ENCODE measurements around the gene P2RY12. TPM values are rescaled to one million over a fixed set of nuclear protein-coding genes. Genes with fewer than 3 reads are reported as not detected.

P2RY12 gene
- 0.94 TPM for total RNA-seq

DNA sequence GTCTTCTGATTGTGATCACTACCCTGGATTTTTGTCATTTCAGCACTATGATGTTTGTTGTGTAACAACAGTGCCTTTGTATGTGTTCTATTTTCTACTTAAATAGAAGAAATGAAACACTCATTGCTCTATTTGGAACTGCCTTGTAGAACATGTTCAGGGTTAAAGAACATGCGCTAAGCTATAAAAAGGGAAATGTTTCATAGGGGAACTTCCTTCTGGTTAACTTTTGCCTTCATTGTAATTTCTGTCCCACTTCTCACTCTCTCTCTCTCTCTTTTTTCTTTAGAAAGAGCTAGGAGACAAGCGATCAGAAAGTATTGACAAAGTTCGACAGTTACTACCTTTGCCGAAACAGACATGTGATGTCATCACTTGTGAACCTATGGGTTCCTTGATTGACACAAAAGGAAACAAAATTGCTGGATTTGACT is at the start of gene P2RY12:
Gene P2RY12, minus strand, starts transcription at position 13 of the 434 bp plus-strand sequence. CDS start 45,908 bp downstream, outside the sequence.
- DNase-seq (ENCODE audit: low spot score), result no peak

DNA sequence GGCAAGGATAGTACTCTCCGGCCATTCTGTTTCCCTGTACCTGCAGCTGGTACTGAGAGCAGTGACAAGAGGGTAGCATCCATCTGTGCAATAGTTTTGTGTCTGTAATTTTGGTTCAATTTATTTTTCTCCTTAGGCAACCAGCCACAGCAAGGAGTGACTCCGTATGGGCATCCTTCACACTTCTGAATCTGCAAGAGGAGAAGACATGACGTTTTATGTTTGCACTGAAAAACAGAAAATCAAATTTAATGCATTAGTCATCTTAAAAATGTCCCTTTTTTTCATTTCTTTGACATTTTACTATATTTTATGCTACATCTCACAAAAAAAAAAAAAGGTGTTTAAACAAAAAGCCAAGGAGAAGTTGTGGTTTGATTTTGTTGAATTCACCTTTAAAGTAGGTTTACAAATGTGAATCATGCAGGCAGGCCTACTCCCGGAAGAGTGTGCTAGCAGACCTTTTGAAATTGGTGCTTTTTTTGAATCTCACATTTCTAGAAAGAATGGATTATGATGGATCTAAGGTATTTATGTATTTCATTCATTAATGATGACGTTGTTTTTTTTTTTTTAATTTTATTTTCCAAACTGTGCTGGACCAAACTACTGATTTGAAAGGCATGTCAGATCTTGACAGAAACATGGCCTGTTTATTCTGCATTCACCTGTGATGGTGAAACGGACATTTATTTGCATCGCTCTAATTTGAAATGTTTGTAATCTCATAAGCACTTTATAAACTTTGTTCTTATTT is 48.2 kb upstream of the P2RY12 start:
- no peak for DNase-seq (ENCODE audit: low spot score)

DNA sequence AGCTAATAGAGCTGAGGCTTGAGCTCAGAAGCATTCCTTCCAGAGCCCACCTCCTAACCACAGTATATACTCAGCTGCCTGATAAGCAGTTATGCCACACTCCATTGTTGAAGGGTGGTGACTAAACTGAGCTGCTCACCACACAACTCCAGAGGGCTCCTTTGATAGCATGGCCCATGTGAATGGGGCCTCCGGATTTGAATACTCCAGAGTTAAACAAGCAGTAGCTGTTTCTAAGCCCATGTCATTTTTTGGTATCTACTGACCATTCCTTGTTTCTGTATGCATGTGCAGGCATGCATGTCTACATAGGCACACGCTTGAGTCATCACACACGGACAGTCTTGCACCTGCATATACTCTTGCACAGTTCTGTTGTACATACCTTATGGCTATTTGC is 47.4 kb upstream of the P2RY12 start:
- no peak for DNase-seq (ENCODE audit: low spot score)

DNA sequence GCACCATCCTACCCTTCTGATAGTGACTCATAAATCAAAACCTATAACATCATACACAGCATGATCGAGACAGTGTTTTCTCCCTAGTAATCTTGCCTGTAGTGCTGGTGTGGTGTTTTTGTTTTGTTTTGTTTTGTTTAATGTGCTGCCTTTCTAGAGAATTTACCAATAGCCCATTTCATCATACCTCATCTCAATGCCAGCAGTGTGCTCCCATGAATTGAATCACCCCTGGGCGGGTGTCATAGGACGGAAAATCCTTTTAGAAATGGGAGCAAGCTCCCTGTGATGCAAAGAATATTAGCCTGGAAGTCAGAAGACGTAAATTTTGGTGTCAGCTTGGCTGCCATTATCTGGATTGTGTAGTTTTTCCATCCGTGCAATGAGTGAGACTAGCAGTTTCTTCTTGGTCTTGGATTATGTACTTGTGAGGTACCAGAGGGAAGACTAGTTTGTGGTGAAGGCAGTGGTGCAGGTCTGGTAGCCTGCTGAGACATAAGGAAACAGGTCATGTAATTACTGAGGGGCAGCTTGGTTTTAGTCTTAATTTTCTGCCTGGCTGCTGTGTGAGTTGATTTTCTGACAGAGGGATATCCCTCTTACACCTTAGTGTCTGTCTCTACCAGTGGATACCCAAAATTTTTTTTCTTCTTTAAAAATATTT is 46.4 kb upstream of the P2RY12 start:
- no peak for DNase-seq (ENCODE audit: low spot score)

DNA sequence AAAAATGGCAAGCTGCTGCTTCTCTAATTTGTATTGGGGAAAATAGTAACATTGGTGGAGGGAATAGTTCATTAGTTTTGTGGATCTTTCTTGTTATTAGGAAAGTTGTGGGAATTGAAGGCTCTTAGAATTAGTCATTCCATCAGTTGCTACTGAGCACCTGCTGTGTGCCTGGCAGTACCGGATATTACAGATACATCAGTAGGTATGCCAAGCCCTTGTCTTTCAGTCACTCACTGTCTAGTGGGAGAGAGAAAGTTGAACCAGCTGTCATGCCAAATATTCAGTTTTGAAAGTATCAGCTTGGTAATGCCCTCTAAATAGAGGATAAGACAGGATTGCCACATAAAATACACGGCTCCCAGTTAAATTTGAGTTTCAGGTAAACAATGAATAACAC is 43.8 kb upstream of the P2RY12 start:
- no peak for DNase-seq (ENCODE audit: low spot score)

DNA sequence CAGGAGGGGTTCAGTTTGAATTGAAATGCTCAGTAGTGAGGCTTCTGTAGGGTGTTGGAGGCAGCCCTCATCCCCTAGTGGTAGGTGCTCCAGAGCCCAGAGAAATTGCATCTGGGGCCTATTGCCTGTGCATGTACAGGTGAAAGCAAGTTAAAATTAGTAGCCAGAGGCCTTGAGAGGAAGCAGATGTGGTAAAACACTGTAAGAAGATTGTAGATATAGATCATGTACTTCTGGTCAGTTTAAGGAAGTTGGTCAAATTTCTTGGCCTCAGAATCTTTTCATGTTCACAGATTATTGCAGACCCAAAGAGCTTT is 41.7 kb upstream of the P2RY12 start:
- DNase-seq (ENCODE audit: low spot score), result no peak

DNA sequence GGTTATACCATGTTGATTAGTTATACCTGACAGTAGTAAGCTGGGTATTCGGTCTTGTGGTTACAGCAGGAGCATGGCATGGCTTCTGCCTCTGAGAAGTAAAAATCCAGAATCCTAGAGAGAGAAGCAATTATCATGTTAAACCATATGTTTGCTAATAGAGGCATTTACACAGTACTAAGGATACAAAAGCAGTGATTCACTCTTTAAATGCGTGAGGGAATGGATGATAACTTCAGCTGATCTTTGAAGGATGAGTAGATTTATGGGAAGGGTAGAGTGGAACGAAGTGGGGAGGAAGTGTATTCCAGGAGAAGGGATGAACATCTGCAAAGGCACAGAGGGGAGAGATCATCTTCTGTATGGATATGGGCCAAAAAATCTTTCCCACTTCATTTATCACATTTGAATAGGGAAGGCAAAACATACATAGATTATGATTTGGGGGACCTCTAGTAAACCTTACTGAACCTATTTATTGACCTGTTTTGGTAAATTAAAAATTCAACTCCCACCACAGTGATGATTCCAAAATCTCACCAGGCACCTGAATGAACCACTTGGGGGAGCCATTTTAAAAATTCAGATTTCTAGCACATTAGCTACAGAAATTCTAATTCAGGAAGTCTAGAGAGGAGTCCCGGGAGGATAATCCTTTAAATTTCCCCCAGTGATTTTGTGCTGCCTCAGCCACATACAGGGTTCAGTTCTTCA is 41.2 kb upstream of the P2RY12 start:
- DNase-seq (ENCODE audit: low spot score), result no peak

DNA sequence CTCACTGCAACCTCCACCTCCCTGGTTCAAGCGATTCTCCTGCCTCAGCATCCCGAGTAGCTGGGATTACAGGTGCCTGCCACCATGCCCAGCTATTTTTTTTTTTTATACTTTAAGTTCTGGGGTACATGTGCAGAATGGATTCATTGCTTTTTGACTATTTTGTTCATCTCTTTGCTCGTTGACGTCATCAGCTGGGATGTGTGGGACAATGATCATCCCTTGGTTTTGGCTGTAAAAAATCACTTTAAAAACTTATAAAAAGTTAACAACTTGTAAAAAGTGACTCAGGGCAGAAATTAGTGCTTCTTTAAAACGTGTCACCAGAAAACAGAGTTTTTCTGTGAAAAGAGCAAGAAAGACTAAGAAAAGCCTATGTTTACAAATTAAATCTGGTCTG is 38.5 kb upstream of the P2RY12 start:
- no peak for DNase-seq (ENCODE audit: low spot score)

DNA sequence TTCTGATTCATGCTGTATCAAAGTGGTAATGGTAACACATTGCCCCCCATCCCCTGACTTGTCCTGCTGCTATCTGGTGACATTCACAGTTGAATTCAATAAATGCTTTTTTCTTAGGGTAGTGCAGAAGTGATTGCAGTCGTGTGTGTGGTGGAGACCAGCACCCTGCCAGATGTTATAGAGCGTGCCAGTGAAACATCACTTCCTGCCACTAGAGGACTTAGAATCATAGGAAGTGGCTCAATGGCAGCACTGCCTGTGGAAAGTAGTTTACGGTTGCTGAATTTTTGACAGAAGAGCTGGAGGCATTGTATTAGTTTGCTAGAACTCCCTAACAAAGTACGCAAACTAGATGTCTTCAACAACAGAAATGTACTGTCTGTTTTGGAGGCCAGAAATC is 37.4 kb upstream of the P2RY12 start:
- no peak for DNase-seq (ENCODE audit: low spot score)

DNA sequence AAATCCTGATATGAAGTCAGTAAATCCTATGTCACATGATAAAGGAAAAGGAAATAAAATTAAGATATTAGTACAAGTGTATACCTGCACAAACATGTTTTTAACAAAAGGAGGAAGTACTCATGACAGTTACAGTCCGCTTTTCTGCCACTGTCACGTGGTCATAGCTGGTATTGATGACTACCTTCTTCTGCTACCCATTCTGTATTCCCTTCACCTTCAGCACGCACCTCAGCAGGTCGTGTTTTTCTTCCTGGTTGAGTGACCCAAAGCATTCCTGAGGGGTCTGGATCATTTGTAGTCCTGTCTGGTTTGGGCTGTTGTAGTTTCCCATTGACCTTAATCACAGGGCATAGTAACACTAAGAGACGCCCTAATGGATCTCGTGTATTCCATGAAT is 35.3 kb upstream of the P2RY12 start:
- DNase-seq (ENCODE audit: low spot score), result no peak

DNA sequence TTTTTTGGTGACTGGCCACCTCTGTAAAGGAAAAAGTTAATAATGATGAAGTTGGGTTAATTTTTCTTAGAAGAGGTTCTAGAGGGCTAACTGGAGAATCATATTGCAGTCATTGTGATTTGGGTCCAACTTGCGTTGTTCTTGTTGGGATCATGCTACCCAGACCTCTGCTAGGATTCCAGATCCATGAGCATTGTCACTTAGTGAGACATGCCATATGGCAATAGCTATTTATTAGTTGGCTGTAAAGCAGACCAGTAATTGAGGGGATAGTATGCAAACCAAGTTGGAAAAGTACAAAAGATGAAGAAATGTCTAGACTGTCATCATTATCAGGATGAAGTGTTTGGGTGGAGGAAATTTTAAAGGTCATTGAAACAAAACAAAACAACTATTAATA is 30.7 kb upstream of the P2RY12 start:
- DNase-seq (ENCODE audit: low spot score), result no peak

DNA sequence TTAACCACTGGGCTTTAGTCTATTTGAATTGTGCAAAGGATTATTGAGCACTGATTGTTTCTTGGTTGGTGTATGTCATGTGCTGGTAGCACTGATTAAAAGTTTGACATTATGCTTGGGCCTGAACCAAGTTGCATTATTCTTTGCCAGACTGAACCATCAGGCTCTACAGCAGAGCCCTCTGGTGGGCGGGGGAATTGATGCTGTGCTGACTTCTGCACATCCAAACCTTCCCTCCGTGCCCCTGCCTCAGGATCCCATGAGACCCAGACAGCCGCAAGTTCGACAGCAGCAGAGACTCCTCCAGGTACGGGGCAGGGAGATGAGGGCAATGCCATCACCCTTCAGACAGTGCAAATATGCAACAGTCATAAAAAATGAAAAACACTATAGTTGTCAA is 28.4 kb upstream of the P2RY12 start:
- DNase-seq (ENCODE audit: low spot score), result no peak

DNA sequence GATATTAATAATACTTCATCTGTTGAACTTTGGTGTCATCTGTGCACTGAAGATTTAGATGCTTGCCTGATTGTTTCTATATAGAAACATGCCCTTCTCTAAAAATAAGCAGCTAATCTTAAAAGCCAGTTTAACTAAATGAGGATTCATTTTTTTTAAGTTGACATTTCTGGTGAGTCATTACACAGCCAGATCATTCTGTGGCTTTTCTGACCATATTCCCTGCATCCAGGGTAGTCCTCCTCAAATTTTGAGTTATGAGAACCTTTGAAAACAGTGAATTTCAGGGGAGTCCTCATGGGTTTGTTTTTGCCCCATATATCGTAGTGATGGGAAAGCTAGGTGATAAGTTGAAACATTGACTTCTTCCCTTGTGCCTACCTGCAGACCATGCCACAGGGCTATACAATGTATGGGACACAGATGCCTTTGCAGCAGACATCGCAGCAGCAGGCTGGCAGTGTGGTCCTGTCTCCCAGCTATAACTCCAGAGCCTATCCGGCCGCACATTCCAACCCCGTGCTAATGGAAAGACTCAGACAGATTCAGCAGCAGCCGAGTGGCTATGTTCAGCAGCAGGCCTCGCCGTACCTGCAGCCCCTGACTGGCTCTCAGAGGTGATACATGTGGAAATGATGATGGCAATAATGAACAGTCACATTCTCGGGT is 26.5 kb upstream of the P2RY12 start:
- DNase-seq (ENCODE audit: low spot score), result no peak

DNA sequence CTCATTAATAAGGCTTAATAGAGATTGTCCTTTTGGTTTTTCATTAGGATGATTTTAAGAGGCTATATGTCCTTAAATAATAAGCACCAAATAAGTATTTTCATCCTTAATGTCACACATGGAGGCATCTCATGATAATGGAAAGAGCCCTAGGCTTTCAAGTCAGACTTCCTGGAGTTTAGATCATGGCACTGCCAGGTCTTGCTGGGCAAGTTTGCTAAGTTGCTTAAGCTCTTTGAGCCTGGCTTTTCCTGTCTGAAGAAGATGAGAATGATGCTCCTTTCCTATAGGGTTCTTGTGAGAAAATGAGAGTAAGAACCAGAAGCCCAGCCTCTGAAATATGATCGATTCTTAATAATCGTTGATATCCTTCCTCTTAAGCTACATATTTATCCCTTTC is 23.4 kb upstream of the P2RY12 start:
- no peak for DNase-seq (ENCODE audit: low spot score)

DNA sequence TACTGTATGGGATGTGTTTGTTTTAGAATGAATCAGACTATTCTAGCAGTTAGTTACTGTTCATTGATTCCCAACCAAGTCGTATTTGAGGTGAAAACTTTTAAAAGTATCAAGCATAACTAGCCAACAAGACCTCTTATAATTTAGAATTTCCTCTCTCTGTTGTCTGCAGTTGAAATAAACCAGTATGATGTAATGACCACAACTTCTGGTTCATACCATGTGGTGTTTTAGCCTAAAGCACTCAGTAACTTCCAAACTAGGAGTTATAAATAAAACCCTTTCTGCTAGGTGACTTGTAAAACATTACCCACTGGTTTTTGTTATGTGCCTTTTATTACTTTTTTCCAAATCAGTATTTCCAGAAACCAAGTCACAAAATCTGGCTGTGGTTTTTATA is 19.8 kb upstream of the P2RY12 start:
- DNase-seq (ENCODE audit: low spot score), result no peak

DNA sequence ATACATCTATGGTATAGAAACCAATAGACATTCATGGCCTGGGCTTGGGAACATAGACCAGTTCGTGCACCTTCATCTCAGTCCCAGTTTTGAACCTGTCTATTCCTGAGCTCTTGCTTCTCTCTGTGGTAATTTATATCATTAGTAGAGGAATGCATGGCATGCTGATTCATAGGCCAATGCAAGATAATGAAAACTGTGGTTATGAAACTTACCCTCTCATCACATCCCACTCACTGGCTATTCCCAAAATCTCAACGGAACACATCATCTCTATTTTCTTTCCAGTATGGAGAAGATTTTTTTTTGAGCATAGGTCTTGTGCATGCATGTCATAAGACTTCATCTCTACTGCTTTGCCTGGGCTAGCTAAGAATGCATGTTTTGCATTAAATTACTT is 18.7 kb upstream of the P2RY12 start:
- DNase-seq (ENCODE audit: low spot score), result no peak

DNA sequence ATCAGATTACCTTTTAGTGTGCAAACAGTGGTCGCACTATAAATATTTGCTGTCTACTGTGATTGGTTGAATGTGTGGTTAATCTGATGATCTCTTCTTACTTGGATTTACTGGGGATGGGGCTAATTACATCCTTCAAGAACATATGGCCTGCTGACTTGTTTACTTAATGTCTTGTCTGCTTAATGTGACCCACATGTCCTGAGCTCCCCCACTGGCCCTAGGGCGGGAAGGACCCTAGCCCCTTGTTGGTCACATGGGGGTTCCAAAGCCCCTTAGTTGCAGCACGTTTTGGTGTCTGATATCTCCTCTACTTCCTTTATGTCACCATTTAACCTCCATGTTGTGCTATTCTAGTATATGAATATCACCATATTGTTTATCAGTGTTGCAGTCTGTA is 17.8 kb upstream of the P2RY12 start:
- no peak for DNase-seq (ENCODE audit: low spot score)

DNA sequence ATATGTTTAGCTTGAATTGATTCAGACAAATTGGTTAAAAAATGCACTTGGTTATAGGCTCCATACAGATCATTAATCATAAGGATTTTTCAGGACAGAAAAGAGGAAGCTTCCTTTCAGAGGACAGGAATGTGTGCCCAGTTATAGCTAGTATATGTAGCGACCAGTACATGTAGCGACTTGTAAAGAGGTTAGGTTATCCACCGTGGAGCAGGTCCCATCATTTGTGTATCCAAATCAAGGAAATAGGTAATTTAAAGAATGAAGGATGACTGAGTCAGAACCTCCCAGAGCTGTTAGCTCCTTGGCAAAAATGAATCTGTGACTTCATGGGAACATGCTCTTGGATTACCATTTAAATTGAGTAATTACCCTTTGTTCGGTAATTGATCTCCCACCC is 15.8 kb upstream of the P2RY12 start:
- DNase-seq (ENCODE audit: low spot score), result no peak

DNA sequence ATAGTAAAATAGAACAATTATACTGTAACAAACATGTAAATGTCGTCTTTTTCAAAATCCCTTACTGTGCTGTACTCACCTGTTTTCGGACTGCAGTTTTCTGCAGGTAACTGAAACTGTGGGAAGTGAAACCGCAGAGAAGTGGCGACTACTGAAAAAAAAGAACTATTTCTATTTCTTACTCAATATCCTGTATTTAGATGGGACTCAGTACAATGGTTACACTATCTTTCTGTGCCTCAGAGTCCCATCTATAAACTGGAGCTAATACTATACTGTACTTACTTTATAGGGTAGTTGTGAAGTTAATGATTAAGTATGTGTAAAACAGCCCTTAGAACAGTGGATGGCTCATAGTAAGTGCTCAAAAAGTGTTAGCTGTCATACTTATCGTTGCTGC is 14.3 kb upstream of the P2RY12 start:
- DNase-seq (ENCODE audit: low spot score), result no peak

DNA sequence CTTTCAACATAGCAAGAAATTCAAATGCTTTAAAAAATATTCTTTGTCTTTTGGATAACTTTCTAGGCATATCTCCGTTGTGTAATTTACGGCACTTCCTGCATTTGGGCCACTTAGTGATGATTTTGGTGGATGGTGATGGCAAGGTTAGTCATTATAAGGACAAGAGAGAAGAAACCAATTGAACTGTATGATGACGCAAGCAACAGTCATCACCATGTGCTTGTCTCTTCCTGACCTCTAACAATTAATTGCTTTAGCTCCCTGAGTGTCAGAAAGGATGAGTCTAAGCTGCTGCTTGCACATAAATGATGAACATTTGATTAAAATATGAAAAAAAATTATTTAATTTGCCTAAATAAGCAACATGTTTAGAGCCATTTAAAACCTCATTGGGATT is 11.3 kb upstream of the P2RY12 start:
- no peak for DNase-seq (ENCODE audit: low spot score)

DNA sequence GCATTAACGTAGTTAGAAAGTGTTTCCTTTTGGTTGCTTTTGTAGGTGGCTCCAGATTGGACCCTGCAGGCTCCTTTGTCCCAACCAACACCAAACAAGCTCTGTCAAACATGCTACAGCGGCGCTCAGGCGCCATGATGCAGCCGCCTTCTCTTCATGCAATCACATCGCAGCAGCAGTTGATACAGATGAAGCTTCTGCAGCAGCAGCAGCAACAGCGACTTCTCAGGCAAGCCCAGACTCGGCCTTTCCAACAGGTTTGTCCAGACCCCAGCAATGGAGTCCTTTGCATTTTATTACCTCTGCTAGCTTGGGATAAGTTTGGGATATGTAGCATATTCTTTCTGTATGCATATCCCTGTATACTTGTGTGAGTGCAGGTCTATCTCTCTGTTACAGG is 10.1 kb upstream of the P2RY12 start:
- peak; percentile 46 for DNase-seq (ENCODE audit: low spot score)

DNA sequence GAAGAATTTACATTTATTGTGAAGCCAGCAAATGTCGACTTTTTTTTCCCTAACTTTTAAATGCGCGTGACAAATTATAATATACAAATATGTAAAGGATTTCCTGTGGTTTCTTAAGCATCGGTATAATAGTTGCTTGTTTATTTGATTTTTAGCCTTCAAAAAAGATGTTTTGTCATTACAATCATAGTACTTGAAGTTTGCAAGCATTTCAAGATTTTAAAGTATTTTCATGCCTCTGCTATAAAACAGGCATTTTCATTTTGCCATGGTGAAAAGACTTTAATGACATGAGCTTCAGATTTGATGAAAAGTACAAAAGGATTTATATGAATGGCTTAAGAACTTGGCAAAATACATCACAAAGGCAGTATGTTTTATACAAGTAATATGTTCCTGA is 9.4 kb upstream of the P2RY12 start:
- no peak for DNase-seq (ENCODE audit: low spot score)

Data from ureter (tissue), 1 donor.